Activated CD4-positive, alpha-beta T cell treated with anti-CD3 and anti-CD28 coated beads for 48 hours (primary cell): ENCODE measurements around the gene ADGRB2.

Experiments used
- DNase-seq: peaks from one replicate; pipeline ENCODE4 v3.0.0-alpha.2; 2020

ADGRB2 gene

DNA sequence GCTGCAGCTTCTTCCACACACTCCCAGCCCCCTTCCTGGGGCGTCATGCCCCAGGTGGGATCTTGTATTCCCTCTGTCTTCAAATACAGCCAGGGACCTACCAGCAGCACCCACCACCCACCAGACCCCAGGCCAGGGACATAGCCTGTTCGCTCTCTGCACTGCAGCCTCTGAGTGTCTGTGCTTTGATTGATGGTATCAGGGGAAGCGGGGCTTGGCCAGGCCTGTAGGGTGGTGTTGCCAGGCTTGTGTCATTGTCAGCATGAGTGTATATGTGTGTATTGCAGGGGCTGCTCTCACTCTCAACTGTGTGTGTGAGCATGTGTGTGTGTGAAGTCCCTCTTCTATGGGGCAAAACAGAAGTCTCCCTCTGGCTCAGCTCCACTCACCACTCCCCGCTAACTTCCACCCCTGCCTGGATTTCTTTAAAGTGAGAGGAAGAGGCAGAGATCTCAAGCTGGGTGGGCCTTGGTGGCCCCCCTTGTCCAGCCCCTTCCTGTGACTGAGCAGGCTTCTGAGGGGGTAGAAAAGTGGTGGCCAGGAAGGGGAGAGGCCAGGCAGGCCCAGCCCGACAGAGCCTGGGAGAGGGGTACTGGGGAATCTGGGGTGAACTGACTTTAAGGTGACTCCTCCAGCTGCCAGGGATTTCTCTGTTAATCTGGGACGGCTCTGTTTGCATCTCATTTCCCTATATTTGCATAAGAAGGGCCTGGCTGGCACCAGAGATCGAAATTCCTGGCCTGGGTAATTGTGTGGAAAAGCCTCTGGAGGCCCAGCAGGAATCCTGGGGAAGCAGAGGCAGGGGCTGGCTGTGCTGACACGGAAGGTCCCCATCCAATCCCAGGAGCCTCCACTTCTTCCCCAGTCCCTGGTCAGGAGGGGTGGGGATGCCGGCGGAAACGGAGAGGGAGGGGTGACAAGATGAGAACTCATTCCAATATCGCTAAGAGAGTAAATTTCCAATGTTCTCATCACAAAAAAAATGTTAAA lies 18.6 kb upstream of the ADGRB2 start:
- no peak for DNase-seq

DNA sequence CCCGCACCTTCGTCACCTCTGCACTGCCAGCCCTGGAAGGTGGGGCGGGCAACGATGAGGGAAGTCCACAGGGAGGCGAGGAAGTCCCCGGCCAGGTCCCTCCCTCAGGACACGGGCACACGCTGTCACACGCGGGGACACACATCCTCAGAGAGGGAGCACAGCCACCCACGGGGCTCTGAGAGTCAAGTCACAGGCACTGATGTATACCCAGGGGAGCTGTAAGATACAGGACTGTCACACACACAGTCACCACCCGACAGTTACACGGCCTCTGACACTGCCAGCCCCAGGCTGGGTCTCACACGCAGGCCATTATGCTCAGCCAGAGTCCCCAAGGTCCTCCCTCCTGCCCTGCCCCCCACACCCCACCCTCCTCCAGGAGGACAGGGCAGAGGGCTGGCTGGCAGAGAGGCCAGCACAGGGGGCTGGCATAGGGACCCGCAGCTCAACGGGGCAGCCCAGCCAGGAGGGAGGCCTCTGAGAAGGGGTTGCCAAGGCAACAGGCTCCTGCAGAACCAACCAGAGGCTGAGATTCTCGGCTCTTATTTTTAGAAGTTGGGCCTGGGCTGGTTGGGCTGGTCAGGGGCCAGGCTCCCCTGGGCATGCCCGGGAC lies 17.7 kb upstream of the ADGRB2 start:
- DNase-seq, result no peak

DNA sequence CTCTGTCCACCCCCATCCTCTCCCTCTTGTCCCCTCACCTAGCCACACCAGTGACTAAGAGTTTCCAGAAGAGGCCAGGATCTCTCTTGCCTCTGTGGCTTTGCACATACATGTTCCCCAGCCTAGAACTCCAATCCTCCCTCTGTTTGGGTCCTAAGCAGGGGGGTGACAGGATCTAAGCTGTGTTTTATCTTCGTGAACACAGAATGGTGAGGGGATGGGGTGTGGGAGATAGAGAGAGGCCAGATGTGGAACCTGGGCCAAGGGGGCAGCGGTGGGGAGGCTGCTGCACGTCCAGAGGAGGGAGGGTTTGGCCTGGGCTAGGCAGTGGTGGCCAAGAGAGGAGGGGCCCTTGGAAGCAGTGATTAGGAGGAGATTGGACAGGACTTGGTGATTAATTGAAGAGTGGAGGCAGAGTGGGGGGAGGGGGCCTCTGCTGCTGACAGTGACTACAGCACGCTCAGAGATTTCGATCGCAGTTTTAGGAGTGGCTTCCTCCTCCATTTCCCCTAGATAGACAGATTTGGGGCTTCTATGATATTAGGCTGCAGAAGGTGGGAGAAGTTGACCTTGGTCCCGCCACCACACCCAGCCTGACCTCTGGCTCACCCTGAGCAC lies 17.1 kb upstream of the ADGRB2 start:
- no peak for DNase-seq

DNA sequence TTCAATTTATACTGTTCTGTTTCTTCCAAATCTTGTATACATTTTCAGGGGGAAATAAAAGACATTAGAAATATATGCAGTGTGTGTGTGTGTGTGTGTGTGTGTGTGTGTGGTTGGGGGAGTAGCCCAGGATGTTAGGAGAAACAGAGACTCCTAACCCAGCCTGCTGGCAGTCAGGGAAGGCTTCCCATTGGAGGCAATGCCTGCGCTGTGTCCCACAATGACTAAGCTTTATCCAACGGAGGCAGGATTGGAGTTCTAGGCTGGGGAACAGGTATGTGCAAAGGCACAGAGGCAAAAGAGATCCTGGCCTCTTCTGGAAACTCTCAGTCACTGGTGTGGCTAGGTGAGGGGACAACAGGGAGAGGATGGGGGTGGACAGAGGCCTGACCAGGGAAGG lies 16.5 kb upstream of the ADGRB2 start:
- DNase-seq, result no peak

DNA sequence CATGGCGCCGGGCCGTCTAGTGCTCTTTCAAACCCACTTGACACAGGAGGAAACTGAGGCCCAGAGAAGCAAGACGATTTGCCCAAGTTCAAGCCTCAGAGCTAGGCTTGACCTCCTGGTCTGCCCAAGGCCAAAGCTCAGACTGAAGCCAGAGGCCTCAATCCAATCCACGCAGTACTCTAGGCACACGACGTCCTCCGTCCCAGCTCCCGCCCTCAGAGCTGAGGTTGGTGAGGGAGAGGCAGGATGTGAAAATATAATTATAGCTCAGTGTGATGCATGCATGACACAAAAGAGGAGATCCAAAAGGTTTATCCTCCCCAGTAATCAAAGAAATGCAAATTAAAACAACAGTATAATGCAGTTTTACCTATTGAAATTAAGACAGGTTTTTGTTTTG lies 15.5 kb upstream of the ADGRB2 start:
- DNase-seq, result no peak

DNA sequence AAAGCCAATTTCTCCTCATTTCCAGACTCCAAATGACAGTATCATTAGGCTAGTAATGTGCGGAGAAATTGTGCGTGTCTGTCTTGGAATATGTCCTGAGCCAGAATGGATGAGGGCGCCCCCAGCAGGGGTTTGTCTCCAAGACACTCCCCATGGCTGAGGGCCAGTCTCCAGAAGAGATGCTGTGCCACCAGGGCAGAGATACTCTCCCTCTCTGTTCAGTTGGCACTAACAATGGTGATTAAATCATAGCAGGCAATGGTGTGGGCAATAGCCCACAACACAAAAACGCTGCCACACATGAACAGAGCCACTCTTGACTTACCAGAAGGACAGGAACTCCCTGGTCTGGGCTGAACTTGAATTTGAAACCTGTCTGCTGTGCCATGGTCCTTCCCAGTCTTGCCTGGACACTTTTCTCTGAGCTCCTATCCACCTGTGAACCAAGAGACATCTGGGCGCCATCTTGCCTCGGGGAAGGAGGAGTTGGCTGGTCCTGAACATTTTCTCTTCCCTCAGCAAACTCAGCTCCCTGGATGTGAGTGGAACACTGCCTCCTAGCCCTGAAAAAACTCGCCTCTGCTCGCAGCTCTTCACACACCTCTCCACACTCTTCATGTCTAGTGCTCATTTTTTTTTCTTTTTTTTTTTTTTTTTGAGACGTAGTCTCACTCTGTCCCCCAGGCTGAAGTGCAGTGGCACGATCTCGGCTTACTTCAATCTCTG lies 14.8 kb upstream of the ADGRB2 start:
- DNase-seq, result no peak

DNA sequence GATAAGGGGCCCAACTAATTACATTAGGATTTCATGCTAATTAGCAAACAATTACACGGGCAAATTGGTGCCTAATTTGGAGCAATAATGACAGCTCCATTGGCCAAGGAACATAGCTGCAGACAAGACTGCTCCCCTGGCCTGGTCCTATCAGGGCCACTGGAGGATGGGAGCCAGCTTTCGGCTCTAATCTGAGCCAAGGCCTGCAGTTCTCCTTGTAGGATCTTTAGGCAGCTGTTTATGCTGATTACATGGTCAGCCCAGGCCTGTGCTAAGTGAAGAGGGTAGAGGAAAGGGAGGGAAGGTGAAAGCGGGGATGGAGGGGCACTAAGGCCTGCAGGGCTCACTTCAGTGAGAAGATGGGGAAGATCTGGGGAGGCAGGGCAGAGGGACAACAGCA lies 12.4 kb upstream of the ADGRB2 start:
- no peak for DNase-seq

DNA sequence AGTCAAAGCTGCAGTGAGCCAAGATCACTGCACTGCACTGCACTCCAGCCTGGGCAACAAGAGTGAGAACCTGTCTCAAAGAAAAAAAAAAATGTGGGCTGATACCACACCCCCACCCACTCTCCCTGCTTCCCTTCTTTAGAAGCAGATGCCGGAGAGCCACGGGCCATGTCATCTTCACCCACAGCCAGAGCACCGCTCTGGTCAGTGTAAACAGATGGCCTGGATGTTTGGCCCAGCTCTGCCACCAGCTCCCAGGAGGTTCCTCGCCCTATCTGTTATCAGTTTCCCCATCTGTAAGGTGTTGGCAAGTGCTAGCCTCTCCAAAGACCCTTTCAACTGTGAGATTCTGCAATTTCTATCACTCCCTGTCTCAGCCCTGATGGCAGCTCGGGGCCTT lies 11.9 kb upstream of the ADGRB2 start:
- no peak for DNase-seq

DNA sequence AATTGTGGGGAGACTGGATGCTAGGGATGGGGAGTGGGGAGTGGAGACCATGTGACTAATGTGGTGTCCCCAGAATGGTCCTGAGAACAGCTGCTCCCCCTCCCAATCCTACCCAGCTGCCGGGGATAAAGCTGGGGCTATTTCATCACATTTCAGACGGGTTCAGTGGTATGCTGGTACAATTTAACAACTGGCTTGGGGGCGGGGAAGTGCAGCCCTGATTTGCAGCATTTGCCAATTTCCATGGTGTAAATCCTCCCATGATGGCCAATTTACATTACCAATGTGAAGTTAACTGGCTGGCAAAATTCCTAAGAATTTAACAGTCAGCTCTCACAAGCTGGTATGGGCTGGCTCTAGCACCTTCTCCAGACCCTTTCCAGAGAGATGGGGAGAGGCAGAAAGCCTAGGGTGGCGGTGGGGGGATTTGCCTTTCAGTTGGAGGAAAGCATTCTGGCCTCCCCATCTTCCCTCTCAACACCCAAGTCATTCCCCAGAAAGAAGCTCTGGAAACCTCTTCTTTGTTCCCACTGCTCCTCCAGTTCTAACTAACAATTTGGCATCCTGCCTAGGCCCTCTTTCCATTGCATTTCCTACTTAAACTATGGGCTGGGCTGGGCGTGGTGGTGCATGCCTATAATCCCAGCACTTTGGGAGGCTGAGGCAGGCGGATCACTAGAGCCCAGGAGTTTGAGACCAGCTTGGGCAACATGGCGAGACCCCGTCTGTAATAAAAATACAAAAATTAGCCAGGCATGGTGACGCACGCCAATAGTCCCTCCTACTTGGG lies 11.3 kb upstream of the ADGRB2 start:
- no peak for DNase-seq

DNA sequence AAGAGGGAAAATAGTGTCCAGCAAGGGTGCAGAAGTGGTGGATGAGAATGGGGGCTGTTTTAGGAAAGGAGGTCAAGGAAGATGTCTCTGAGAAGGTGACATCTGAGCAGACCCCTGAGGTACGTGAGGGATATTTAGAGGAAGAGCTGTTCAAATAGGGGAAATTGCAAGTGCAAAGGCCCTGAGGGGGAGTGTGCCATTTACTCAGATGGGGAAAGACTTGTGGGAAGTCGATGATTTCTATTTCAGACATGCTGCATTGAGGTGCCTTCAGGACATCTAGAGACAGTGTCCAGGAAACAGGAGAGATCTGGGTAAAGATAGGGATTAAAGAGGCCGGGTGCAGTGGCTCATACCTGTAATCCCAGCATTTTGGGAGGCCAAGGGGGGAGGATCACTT lies 10.4 kb upstream of the ADGRB2 start:
- no peak for DNase-seq

DNA sequence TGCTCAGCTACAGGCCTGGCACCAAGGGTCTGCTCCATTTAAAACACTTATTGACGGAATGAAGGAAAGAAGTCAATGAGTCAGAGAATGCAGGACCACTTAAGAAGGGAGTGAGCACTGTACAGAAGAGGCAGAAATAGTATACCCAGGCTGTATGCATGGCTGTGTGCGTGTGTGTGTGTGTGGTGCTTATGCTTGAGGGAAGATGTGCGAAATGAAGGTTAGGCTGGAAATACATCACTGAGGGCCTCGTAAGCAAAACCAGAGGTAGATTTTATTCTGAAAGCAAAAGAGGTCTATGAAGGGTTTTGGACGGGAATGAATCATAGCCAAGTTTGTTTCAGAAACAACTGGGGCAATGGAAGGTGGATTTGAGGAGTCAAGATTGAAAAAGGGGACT lies 9.7 kb upstream of the ADGRB2 start:
- no peak for DNase-seq

DNA sequence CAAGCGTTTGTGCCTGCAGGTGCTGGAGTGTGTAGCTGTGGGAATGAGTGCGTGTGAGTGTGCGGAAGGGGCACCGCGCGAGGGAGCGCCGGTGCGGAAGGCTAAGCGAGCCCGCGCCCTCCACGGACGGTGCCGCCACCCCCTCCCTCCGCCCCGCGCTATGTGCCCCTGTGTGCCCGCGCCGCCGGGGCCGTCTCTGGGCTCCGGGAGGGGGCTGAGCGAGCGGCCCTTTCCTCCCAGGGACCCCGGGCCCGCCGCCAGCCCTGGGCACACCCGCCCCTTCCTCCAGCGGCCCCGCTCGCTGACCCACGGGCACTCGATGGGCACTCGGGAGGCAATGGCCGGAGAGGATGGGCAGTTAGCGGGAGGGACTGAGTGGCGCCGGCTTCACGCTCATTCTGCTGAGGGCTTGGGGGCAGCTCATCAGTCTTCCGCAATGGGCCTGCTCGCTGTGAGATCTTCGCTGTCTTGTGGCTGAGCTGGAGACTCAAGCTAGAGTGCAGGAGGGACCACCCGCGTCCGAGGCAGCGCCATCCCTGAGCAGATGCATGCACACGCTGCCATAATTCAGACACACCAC lies 8.6 kb upstream of the ADGRB2 start:
- DNase-seq, result no peak

DNA sequence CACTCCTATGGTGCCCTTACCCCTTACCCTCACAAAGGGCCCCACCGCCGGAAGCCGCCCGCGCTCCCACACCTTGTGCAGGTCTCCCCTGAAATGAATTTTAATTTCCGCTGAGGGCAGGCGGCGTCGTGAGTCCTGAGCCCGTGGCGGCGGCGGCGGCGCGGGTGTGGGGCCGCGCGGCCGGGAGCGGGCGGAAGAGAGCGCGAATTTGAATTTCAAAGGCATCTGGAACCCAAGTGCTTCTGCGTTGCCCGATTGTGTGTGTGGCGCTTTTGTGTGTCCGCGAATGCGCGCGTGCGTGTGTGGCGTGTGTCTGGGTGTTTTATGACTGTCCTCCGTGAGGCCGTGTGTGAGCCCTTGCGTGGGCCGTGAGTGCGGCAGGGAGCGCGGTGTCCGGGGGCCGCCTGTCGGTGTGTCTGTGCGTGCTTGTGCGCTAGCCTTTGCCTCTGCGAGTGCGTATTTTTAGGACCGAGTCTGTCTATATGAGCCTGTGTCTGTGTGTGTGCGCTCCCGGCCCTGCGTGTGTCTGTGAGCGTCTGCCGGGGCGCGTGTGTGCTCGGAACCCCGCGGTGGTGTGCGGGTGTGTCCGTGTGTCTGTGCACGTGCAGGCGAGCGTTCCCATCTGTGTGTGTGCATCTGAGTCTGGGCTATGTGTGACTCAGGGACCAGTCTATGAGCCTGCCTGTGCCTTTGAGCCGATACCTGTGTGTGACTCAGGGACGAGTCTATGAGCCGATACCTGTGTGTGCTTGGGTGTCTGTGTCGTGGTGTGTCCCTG lies 7.9 kb upstream of the ADGRB2 start:
- DNase-seq, result peak; percentile 73

DNA sequence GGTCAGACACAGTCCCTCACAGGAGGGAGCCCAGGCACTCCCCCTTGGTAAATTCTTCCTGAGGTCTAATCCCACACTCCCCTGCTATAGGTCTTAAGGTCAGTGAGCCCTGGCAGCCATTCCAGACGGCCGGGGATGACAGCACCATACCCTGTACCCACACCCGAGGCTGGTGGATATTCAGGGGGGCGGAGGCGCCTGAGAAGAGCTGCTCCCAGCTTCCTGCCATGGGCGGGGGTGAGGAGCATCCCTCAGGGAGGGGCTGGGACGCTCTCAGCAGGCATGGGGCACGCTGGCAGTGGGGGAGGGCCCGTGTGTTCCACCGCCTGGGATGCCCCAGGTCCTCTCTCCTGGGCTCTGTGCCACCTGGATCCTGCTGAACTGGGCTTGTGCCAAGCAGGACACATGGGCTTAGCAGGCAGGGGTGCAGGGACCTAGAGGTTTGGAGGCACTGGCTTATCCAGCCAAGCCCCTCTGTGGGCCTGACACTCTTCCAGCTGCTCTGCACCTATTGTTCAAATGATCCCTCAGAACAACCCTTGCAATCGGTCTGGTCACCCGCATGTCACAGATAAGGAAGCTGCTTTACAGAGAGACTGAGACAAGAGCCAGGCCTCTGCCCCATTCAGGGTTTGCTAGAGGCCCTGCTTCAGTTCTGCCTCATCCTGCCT lies 5.7 kb upstream of the ADGRB2 start:
- no peak for DNase-seq

DNA sequence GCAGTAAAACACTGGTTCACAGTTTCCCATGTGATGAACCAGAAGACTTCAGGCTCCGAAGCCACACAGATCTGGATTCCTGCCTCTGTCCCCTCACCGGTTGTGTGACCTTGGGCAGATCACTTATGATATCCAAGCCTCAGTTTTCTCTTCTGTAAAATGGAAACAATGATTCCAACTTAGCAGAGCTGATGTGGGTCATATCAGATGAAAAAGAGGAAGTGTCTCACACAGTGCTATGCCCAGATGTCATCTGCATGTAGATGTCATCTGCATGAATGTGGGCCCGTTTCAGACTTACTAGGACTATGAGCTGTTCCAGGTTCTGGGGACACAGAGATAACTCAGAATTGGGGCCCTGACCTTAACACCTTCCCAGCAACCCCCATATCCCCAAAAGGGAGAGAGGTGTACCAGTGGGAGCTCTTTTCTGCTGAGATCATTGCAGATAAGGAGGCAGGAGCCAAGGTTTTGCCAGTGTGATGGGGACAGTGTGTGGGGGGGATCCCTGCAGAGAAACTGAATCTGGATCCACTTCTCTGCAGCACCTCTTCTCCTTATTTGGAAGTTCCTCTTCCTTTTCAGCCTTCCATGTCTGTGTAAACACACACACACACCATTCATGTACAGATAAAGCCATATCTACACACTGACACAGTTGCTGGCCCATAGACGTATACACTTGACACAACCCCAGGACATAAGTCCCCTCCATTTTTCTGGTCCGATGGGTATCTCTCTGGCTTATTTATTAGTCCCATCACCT lies 5.0 kb upstream of the ADGRB2 start:
- peak; percentile 52 for DNase-seq

DNA sequence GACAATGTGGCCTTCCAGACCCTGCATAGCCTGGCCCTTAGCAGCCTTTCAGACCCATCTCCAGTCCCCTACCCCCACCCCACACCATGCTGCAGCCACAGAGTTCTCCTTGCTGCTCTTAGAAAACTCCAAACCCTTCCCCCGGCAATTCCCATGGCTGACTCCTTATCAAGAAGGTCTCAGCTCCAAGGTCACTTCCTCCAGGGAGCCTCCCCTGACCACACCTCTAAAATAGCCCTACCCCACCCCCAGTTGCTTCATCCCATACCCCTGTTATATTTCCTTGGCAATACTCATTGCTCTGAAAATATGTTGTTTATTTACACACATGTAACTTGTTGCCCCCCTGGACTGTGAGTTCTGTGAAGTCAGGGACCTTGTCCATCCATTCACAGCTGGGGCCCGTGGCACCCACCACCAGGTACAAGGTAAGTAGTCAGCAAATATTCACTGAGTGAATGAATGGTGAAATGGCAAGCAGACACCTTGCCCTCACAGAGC lies 4.3 kb upstream of the ADGRB2 start:
- no peak for DNase-seq

DNA sequence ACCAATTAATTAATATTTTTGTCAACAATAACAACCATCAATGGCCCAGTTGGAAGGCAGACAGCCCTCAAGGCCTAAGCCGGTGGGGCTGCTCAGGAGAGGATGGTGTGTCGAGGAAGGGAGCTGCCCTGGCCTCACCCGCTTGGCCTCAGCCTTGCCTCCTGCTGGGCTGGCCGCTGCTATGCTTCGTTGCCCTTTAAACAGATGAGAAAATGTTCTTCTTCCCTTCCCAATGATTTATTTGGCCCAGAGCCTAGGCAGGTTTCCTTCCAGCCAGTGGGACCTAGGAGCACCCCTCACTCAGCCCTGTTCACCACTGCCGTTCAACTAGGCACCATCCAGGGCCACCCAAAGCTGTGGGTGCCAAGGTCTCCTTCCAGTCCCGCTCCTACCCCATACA lies 3.1 kb upstream of the ADGRB2 start:
- no peak for DNase-seq

DNA sequence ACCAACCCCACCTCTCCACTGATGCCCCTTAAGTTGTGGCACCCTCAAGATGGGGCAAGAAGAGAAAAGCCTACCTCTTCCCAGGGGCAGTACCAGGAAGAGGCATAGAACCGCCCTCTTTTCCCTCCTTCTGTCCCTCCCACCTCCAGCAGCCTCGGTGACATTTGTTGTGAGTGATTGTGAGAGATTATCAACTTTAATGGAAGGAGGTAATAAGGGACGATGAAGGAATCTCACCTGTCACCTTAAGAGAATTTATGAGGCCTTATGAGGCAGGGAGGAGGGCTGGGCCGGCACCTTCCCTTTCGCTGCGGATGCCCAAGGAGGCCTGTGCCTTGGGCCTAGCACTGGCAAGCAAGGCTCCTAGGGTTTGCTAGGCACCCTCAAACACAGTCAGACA lies 1.4 kb upstream of the ADGRB2 start:
- no peak for DNase-seq

DNA sequence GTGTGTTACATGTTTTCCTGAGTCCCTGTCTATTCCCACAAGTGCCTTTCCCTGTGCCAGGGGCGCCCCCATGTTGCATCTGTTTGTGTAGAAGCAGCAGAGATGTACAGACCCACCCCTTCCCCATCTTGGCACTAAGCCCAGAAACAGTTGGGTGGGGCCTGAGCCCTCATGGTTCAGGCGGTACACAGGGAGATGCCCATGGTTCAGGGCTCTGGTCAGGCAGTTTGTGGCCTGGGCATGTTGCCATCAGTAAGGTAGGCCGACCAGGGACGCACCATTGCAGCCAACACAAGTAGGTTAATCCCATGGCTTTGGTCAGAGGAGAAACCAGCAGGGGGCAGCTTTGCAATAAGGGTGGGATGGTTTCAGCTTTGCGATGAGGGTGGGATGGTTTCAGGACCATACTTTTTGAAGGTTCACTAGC lies 914 bp upstream of the ADGRB2 start:
- DNase-seq, result no peak
